Thyroid gland (tissue), 4 donors: Measurements from ENCODE around the gene MRPL54. TPM values are rescaled to one million over a fixed set of nuclear protein-coding genes. Genes with fewer than 3 reads are reported as not detected.

Experiments
- DNase-seq, 2 donors: peaks; one replicate each; pipeline ENCODE4 v3.0.0-alpha.2; 2019
- H3K27ac ChIP-seq, 3 donors: fragments of 200-600 bp; sonication (generic); 1 replicate in 2 of 3; 2 replicates in 1 of 3; pipeline ENCODE4 v1.5.1; 2016 to 2019; ENCODE audit warnings: mild to moderate bottlenecking in 1 of 3, moderate library complexity in 1 of 3
- H3K27me3 ChIP-seq: fragments of 200-600 bp; sonication (generic); one replicate; pipeline ENCODE4 v1.5.1; 2019
- H3K36me3 ChIP-seq, 2 donors: fragments of 200-600 bp; sonication (generic); one replicate each; pipeline ENCODE4 v1.5.1; 2016 to 2019
- H3K4me1 ChIP-seq, 2 donors: fragments of 200-600 bp; sonication (generic); one replicate each; pipeline ENCODE4 v1.5.1; 2017 to 2019
- H3K4me3 ChIP-seq, 3 donors: fragments of 200-600 bp; sonication (generic); replicated peaks in 1 of 3; 1 replicate in 2 of 3; 2 replicates in 1 of 3; pipeline ENCODE4 v1.5.1; 2016; ENCODE audit warnings: mild to moderate bottlenecking in 1 of 3
- H3K9me3 ChIP-seq: fragments of 200-600 bp; sonication (generic); one replicate; pipeline ENCODE4 v1.5.1; 2017
- POLR2A ChIP-seq, 2 donors: fragments of 450-650 bp; IDR thresholded peaks; one replicate each; pipeline ENCODE4 v1.6.1; 2017; ENCODE audit warnings: antibody characterized with exemption in 2 of 2, mild to moderate bottlenecking in 2 of 2, moderate library complexity in 1 of 2
- WGBS, 2 donors: methylation state at CpG; one replicate each; pipeline ENCODE4 v1.1.5; 2017; 5-methylcytosine and 5-hydroxymethylcytosine counted together
- intact Hi-C: fragments of 100-400 bp; cut with DNase I; formaldehyde crosslinking; loops from one replicate; pipeline ENCODE4 v1.15.1; 2023
- small RNA-seq: library from RNA; depleted of rRNA; stranded (forward); fragments of <200 nt; gene quantifications from one replicate; pipeline ENCODE3, GENCODE V24; 2016
- total RNA-seq, 4 donors: library from RNA; depleted of rRNA; stranded (reverse); fragments of >200 nt; gene quantifications; one replicate each; pipeline ENCODE4 v1.2.3, GENCODE V29; 2016
- TF ChIP-seq, protein P1 (sequence below), 6 experiments: fragments of 200-600 bp in 3 of 6; fragments of 450-650 bp in 3 of 6; sonication (generic) in 3 of 6; IDR thresholded peaks; one replicate each; pipeline ENCODE4 v1.5.1; 2016 to 2019; ENCODE audit warnings: antibody characterized with exemption in 6 of 6, mild to moderate bottlenecking in 2 of 6, inconsistent platforms in 1 of 6, moderate library complexity in 1 of 6

The MRPL54 gene
- total RNA-seq, 4 donors from 2014 or later: 84.0 to 131 (median 102) TPM

DNA sequence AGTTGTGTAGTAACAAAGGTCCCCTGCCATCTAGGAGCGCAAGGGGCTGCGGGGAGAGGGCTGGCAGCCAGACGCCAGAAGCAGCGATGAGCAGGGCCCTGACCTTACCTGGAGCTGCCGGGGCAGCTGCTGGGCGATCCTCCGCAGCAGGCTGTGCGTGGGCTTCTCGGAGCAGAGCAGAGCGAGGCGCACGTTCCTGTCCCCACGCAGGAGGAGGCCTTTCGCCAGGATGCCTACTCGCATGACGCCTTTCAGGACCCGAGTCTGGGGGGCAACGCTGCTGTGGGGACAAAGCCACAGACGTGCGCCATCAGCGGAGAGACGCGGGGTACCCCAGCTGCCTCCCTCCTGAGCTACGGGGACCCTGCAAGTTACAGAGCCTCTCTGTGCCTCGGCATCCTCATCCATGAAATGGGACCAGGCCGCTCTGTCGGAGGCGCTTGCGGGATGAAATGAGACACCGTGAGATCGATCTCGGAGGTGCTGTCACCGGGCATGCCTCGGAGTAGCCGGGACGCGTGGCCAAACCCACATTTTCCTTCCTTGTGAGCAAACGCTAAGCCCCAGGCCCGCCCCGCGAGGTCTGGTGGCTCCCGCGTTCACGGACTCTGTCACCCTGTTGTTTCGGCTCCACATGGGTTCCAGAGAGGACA is 54.2 kb downstream of the MRPL54 start:
- no peak overlapping the region for H3K27ac ChIP-seq
- TF ChIP-seq, protein P1, sequence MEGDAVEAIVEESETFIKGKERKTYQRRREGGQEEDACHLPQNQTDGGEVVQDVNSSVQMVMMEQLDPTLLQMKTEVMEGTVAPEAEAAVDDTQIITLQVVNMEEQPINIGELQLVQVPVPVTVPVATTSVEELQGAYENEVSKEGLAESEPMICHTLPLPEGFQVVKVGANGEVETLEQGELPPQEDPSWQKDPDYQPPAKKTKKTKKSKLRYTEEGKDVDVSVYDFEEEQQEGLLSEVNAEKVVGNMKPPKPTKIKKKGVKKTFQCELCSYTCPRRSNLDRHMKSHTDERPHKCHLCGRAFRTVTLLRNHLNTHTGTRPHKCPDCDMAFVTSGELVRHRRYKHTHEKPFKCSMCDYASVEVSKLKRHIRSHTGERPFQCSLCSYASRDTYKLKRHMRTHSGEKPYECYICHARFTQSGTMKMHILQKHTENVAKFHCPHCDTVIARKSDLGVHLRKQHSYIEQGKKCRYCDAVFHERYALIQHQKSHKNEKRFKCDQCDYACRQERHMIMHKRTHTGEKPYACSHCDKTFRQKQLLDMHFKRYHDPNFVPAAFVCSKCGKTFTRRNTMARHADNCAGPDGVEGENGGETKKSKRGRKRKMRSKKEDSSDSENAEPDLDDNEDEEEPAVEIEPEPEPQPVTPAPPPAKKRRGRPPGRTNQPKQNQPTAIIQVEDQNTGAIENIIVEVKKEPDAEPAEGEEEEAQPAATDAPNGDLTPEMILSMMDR (IDR thresholded peaks at IDR 0.05): no peak
- no peak for TF ChIP-seq POLR2A (IDR thresholded peaks at IDR 0.05)
- H3K4me1 ChIP-seq: peaks cover 0 to 7% of the 10 kb centered on the region in 2 donors
- H3K36me3 ChIP-seq: no peaks in the 10 kb centered on the region
- no peak for DNase-seq
- 88 to 92% methylated on average over 26 to 38 of the region's 45 CpGs for WGBS, 2 donors
- intact Hi-C loops: no loop called here
- no peak overlapping the region for H3K4me3 ChIP-seq
- H3K9me3 ChIP-seq: no peaks in the 10 kb centered on the region
- H3K27me3 ChIP-seq: no peaks in the 10 kb centered on the region

Small RNA genes within 50 kb of the gene (small RNA-seq; reads per million reads assigned to genes)
- not detected for gene AC005777.1

Other genes starting within 250 kb of the MRPL54 start
- 1 to 10 TPM in 3 of 4 donors, not detected in 1; 1.2 to 3.3 (median 1.9) TPM for gene TEKTIP1, start 223.5 kb upstream of the MRPL54 start, total RNA-seq
- 10 to 100 TPM; 36.4 to 90.9 (median 66.7) TPM for gene MFSD12, start 205.1 kb upstream of the MRPL54 start, total RNA-seq
- 100 to 1,000 TPM in 2 of 4 donors, 10 to 100 TPM in 2; 93.3 to 160 (median 105) TPM for gene HMG20B, start 189.7 kb upstream of the MRPL54 start, total RNA-seq
- gene GIPC3, start 177.2 kb upstream of the MRPL54 start, total RNA-seq: 1 to 10 TPM in 2 of 4 donors, under 1 TPM in 2; 0.78 to 2.2 (median 0.97) TPM
- gene TBXA2R, start 155.8 kb upstream of the MRPL54 start, total RNA-seq: 1 to 10 TPM in 3 of 4 donors, under 1 TPM in 1; 0.40 to 2.1 (median 1.3) TPM
- gene CACTIN, start 135.9 kb upstream of the MRPL54 start, total RNA-seq: 10 to 100 TPM; 18.8 to 30.6 (median 24.5) TPM
- gene PIP5K1C, start 62.2 kb upstream of the MRPL54 start, total RNA-seq: 10 to 100 TPM; 23.2 to 42.4 (median 35.0) TPM
- gene TJP3, start 54.3 kb upstream of the MRPL54 start, total RNA-seq: 10 to 100 TPM; 29.7 to 43.7 (median 39.8) TPM
- 10 to 100 TPM; 33.6 to 42.9 (median 38.1) TPM for gene APBA3, start 990 bp upstream of the MRPL54 start, total RNA-seq
- gene RAX2, start 9.5 kb downstream of the MRPL54 start, total RNA-seq: not detected
- gene MATK, start 23.7 kb downstream of the MRPL54 start, total RNA-seq: 10 to 100 TPM in 1 of 4 donors, 1 to 10 TPM in 2, under 1 TPM in 1; 0.93 to 14.7 (median 2.7) TPM
- not detected for gene ZFR2, start 106.4 kb downstream of the MRPL54 start, total RNA-seq
- under 1 TPM in 1 of 4 donors, not detected in 3; 0.10 TPM for gene ATCAY, start 118.0 kb downstream of the MRPL54 start, total RNA-seq
- gene NMRK2, start 170.4 kb downstream of the MRPL54 start, total RNA-seq: not detected
- 10 to 100 TPM; 29.6 to 61.7 (median 40.3) TPM for gene DAPK3, start 208.4 kb downstream of the MRPL54 start, total RNA-seq
- gene EEF2, start 222.8 kb downstream of the MRPL54 start, total RNA-seq: 1,000 to 10,000 TPM; 1,432 to 2,189 (median 1,729) TPM
- 10 to 100 TPM; 14.7 to 32.3 (median 16.0) TPM for gene PIAS4, start 245.1 kb downstream of the MRPL54 start, total RNA-seq